ENCODE results near the gene ZNF22.

DNA sequence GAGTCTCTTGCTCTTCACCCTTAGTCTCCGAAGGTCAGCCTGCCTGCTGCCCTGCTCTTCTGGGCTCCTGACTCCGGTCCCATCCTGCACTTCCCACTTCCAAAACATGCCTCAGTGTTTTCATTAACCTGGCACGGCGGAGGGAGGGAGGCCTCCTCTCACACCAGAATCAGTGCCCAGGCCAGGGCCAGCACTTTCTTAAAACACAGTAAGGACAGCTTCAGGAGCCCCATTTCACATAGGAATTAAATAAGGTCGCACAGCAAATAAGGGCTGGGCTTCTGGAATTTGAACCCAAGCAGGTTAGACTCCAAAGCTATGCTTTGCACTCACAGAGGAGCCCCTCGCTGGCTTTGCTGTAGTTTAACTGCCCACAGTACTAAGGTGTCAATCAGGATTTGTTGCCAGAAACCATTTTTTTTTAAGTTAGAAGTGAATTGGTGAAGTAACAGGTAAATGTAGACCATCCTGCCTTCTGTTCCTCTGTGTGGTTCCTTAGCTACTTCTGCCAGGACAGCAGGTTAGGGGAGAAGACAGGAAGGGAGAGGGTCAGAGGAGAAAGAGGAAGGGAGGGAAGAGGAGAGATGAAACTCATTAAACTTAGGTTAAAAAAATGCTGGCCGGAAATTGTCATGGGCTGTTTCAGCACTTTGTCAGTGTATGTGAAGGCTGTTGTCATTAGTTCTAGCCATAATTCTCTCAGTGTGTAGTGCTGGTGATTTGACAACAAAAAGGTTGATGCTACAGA, 40.1 kb upstream of the ZNF22 start:
- TF ChIP-seq POLR2A (IDR thresholded peaks at IDR 0.05): no peak
- TF ChIP-seq, protein P1, sequence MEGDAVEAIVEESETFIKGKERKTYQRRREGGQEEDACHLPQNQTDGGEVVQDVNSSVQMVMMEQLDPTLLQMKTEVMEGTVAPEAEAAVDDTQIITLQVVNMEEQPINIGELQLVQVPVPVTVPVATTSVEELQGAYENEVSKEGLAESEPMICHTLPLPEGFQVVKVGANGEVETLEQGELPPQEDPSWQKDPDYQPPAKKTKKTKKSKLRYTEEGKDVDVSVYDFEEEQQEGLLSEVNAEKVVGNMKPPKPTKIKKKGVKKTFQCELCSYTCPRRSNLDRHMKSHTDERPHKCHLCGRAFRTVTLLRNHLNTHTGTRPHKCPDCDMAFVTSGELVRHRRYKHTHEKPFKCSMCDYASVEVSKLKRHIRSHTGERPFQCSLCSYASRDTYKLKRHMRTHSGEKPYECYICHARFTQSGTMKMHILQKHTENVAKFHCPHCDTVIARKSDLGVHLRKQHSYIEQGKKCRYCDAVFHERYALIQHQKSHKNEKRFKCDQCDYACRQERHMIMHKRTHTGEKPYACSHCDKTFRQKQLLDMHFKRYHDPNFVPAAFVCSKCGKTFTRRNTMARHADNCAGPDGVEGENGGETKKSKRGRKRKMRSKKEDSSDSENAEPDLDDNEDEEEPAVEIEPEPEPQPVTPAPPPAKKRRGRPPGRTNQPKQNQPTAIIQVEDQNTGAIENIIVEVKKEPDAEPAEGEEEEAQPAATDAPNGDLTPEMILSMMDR (IDR thresholded peaks at IDR 0.05): no peak
- TF ChIP-seq EP300 (IDR thresholded peaks at IDR 0.05): no peak
